Peyer's patch (tissue), 4 donors: Measurements from ENCODE around the gene KLHL22.

Source experiments
- POLR2A ChIP-seq, 2 donors: fragments of 450-650 bp; IDR thresholded peaks; one replicate each; pipeline ENCODE4 v1.5.1; 2017; ENCODE audit warnings: antibody characterized with exemption in 2 of 2, mild to moderate bottlenecking in 2 of 2, moderate library complexity in 2 of 2
- TF ChIP-seq, protein P1 (sequence below), 6 experiments: fragments of 450-650 bp in 4 of 6; fragments of 200-600 bp in 2 of 6; sonication (generic) in 1 of 6; IDR thresholded peaks; one replicate each; pipeline ENCODE4 v1.5.1; 2017 to 2019; ENCODE audit warnings: antibody characterized with exemption in 6 of 6, mild to moderate bottlenecking in 3 of 6, moderate library complexity in 1 of 6

DNA sequence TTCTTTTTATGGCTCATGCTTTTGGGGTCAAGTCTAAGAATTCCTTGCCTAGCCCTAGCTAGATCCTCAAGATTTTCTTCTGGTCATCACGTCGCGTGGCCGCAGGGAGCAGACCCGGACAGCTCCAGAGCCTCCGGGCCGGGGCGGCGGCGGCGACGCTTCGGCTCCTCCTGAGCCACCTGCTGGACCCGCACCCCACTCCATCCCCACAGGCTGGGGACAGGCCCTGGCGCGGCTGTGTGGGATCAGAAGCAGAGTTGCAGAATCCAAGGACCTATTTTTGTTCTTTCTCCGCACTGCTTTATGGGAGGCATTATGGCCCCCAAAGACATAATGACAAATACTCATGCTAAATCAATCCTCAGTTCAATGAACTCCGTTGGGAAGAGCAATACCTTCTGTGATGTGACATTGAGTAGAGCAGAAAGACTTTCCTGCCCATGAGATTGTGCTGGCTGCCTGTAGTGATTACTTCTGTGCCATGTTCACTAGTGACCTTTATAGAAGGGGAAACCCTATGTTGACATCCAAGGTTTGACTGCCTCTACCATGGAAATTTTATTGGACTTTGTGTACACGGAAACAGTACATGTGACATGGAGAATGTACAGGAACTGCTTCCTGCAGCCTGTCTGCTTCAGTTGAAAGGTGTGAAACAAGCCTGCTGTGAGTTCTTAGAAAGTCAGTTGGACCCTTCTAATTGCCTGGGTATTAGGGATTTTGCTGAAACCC is 45.6 kb downstream of the KLHL22 start:
- TF ChIP-seq, protein P1, sequence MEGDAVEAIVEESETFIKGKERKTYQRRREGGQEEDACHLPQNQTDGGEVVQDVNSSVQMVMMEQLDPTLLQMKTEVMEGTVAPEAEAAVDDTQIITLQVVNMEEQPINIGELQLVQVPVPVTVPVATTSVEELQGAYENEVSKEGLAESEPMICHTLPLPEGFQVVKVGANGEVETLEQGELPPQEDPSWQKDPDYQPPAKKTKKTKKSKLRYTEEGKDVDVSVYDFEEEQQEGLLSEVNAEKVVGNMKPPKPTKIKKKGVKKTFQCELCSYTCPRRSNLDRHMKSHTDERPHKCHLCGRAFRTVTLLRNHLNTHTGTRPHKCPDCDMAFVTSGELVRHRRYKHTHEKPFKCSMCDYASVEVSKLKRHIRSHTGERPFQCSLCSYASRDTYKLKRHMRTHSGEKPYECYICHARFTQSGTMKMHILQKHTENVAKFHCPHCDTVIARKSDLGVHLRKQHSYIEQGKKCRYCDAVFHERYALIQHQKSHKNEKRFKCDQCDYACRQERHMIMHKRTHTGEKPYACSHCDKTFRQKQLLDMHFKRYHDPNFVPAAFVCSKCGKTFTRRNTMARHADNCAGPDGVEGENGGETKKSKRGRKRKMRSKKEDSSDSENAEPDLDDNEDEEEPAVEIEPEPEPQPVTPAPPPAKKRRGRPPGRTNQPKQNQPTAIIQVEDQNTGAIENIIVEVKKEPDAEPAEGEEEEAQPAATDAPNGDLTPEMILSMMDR (IDR thresholded peaks at IDR 0.05) = no peak
- no peak for TF ChIP-seq POLR2A (IDR thresholded peaks at IDR 0.05)
